ENCODE data around the gene OTP.

Gene OTP

DNA sequence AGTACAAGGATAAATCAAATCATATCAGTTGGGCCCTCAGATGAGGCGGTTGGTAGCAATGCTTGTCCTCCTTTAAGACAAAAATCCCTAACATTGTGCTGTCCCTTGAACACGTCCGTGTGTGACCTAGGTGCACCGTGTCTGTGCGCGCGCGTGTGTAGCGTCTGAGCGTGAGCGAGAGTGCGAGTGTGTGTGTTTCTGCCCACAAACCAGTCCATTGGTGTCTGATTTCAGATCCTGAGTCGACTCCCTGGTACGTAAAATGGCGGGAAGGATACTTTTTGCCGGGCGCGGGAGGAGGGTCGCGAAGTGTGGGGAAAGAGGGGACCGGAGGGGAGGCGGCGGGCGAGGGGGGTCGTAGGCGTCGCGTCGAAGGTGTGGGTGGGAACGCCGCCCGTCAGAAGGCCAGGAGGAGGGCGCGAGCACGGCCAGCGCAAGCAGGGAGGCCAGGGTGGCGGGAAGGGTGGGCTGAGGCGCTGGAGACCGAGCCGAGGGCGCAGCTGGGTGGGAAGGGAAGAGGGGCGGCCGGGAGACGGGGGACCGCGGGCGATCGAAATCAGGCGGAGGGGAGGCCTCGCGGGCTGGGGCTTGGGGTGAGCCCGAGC, 8.9 kb downstream of the OTP start:
- no peak for TF ChIP-seq TCF4 (CRISPR knock-in tag; IDR thresholded peaks at IDR 0.05; ENCODE audit: borderline replicate concordance)
- no peak for TF ChIP-seq ZNF70 (CRISPR knock-in tag; IDR thresholded peaks at IDR 0.05)
- TF ChIP-seq CSDC2 (CRISPR knock-in tag; IDR thresholded peaks at IDR 0.05), result no peak
- no peak for TF ChIP-seq ESRRG (CRISPR knock-in tag; IDR thresholded peaks at IDR 0.05)
- no peak for TF ChIP-seq ARNTL (CRISPR knock-in tag; IDR thresholded peaks at IDR 0.05; ENCODE audit: borderline replicate concordance, low read depth)
- no peak for TF ChIP-seq PPARA (CRISPR knock-in tag; IDR thresholded peaks at IDR 0.05; ENCODE audit: borderline replicate concordance)
- no peak for TF ChIP-seq PATZ1 (CRISPR knock-in tag; IDR thresholded peaks at IDR 0.05; ENCODE audit: borderline replicate concordance)
- no peak for TF ChIP-seq CSRNP3 (CRISPR knock-in tag; IDR thresholded peaks at IDR 0.05)
- TF ChIP-seq ZFP30 (CRISPR knock-in tag; IDR thresholded peaks at IDR 0.05), result no peak
- TF ChIP-seq GLIS3 (CRISPR knock-in tag; IDR thresholded peaks at IDR 0.05), result no peak
- TF ChIP-seq, protein P1, sequence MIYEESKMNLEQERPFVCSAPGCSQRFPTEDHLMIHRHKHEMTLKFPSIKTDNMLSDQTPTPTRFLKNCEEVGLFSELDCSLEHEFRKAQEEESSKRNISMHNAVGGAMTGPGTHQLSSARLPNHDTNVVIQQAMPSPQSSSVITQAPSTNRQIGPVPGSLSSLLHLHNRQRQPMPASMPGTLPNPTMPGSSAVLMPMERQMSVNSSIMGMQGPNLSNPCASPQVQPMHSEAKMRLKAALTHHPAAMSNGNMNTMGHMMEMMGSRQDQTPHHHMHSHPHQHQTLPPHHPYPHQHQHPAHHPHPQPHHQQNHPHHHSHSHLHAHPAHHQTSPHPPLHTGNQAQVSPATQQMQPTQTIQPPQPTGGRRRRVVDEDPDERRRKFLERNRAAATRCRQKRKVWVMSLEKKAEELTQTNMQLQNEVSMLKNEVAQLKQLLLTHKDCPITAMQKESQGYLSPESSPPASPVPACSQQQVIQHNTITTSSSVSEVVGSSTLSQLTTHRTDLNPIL (CRISPR knock-in tag; IDR thresholded peaks at IDR 0.05; ENCODE audit: low read depth), result no peak
- TF ChIP-seq OSR1 (CRISPR knock-in tag; IDR thresholded peaks at IDR 0.05), result no peak
- TF ChIP-seq TSHZ2 (CRISPR knock-in tag; IDR thresholded peaks at IDR 0.05), result no peak
- TF ChIP-seq POU6F1 (CRISPR knock-in tag; IDR thresholded peaks at IDR 0.05; ENCODE audit: borderline replicate concordance, low read depth), result no peak
- no peak for TF ChIP-seq RARB (CRISPR knock-in tag; IDR thresholded peaks at IDR 0.05)
- no peak for TF ChIP-seq SNAI2 (CRISPR knock-in tag; IDR thresholded peaks at IDR 0.05)
- TF ChIP-seq ZFP3 (CRISPR knock-in tag; IDR thresholded peaks at IDR 0.05), result no peak
- TF ChIP-seq ISL1 (CRISPR knock-in tag; IDR thresholded peaks at IDR 0.05), result no peak
- TF ChIP-seq ZC3H10 (CRISPR knock-in tag; IDR thresholded peaks at IDR 0.05), result no peak
- TF ChIP-seq ZNF565 (CRISPR knock-in tag; conservative IDR thresholded peaks at IDR 0.05; ENCODE audit: low read depth), result no peak
- ATAC-seq, result no peak

DNA sequence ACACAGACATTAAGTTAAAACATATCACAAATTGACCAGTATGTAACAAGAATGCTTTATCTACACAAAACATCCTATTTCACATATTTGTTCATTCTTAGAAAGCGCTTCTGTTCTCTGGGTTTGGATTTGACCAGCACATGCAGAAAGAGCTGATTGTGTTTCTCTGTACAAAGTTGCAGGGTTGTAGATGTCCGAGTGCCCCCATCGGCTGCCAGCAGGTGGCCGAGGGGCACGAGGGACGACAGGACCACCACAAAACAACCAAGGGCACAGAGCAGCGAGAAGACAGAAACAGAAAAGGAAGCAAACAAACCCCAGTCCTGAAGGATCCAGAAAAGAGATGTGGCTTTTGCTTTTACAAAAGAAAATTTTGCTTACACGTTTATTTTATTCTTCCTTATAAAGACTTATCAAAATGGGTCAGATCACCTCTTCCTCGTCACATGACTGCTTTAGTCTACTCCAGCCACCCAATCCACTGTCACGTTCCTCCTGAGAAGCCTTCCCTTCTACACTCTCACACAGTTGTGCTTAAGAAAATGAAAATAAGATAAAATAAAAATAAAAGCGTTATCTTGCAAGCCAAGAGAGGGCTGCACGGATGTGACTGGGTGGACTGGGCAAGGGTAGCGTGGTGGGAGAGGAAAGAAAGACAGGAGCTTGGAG, 9.5 kb downstream of the OTP start:
- no peak for ATAC-seq
- no peak for TF ChIP-seq ZNF565 (CRISPR knock-in tag; conservative IDR thresholded peaks at IDR 0.05; ENCODE audit: low read depth)
- TF ChIP-seq TOX (CRISPR knock-in tag; IDR thresholded peaks at IDR 0.05; ENCODE audit: borderline replicate concordance), result no peak
- TF ChIP-seq GLIS3 (CRISPR knock-in tag; IDR thresholded peaks at IDR 0.05), result no peak
- no peak for TF ChIP-seq PATZ1 (CRISPR knock-in tag; IDR thresholded peaks at IDR 0.05; ENCODE audit: borderline replicate concordance)
- TF ChIP-seq, protein P1 (CRISPR knock-in tag; IDR thresholded peaks at IDR 0.05; ENCODE audit: low read depth), result no peak
- TF ChIP-seq PPARA (CRISPR knock-in tag; IDR thresholded peaks at IDR 0.05; ENCODE audit: borderline replicate concordance), result no peak
- TF ChIP-seq CSRNP3 (CRISPR knock-in tag; IDR thresholded peaks at IDR 0.05), result no peak
- no peak for TF ChIP-seq TSHZ2 (CRISPR knock-in tag; IDR thresholded peaks at IDR 0.05)

All from SK-N-SH treated with all-trans-retinoic acid at 6 μM for 48 hours (cell line).